Activated T-helper 17 cell treated with anti-CD3 and anti-CD28 coated beads, Interleukin-2, amount 50 U/mL, for 72 hours (primary cell): ENCODE measurements around the gene CLIC1. TPM values are rescaled to one million over a fixed set of nuclear protein-coding genes. Genes with fewer than 3 reads are reported as not detected.

Source experiments
- ATAC-seq: fragments of 150-1000 bp; cut with Tn5 transposase; replicated peaks from 2 replicates; pipeline ENCODE4 v1.10.0; 2021; ENCODE audit warnings: mild to moderate bottlenecking, moderate library complexity
- H3K27ac Mint-ChIP-seq: one replicate; pipeline ENCODE4 v1.8.0; 2022; ENCODE audit warnings: mixed read lengths
- H3K27me3 Mint-ChIP-seq: one replicate; pipeline ENCODE4 v1.8.0; 2022; ENCODE audit warnings: mixed read lengths
- H3K36me3 Mint-ChIP-seq: one replicate; pipeline ENCODE4 v1.8.0; 2022; ENCODE audit warnings: low read depth, mild to moderate bottlenecking, mixed read lengths
- H3K4me1 Mint-ChIP-seq: one replicate; pipeline ENCODE4 v1.8.0; 2022; ENCODE audit warnings: mixed read lengths
- H3K4me3 Mint-ChIP-seq: one replicate; pipeline ENCODE4 v1.8.0; 2022; ENCODE audit warnings: mild to moderate bottlenecking, mixed read lengths
- H3K9me3 Mint-ChIP-seq: one replicate; pipeline ENCODE4 v1.8.0; 2022; ENCODE audit warnings: mixed read lengths
- total RNA-seq, 2 donors: library from RNA; stranded (reverse); gene quantifications; one replicate each; pipeline ENCODE4 v1.2.3, GENCODE V29; 2022

Gene CLIC1
- total RNA-seq, 2 donors from 2014 or later: 406 to 482 TPM

DNA sequence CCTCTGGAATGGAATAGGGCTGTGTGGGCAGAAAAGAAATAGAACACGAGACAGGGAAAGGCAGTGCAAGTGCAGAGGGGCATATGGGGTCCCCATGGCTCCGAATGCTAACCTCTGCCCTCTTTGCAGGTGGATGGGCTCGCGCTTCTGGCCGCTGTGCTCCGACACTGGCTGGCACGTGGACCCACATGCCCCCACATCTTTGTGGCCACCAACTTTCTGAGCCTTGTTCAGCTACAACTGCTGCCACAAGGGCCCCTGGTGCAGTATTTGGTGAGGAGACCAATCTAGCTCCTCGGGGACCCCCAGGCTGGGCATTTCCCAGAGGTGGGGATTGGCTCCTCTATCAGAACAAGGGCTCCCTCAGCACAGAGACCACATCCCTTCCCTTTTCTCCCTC lies 25.0 kb upstream of the CLIC1 start:
- no peaks in the 10 kb centered on the region for H3K9me3 Mint-ChIP-seq
- peak overlapping the region; percentile 26 for H3K27ac Mint-ChIP-seq
- no peak for ATAC-seq
- peaks cover 48% of the 10 kb centered on the region for H3K36me3 Mint-ChIP-seq
- H3K27me3 Mint-ChIP-seq: no peaks in the 10 kb centered on the region
- H3K4me1 Mint-ChIP-seq: peaks cover 6% of the 10 kb centered on the region
- H3K4me3 Mint-ChIP-seq: no peak overlapping the region

DNA sequence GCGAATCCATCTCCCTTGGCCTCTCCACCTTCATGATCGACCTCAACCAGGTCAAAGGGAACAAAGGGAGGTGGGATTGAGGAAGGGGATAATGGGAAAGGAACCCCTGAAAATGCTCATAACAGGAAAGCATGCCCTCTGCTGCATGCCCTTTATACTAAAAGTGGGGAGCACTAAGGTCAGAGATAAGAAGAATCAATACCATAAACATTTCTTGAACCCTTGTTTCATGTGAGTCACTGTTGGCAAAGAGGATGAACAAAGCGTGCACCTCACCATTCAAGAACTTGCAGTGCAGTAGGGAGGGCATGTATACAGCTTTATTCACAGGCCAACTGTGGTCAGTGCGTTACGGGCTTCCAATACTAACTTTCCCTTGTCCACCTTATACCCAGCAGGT lies 24.5 kb upstream of the CLIC1 start:
- Mint-ChIP-seq H3K27ac (peak overlapping the region; percentile 26), H3K4me1 (peaks cover 6% of the 10 kb centered on the region), H3K27me3 (no peaks in the 10 kb centered on the region), H3K9me3 (no peaks in the 10 kb centered on the region), H3K36me3 (peaks cover 48% of the 10 kb centered on the region), H3K4me3 (no peak overlapping the region)
- no peak for ATAC-seq

GRCh38 chr6:31758281-31758680 lies 22.0 kb upstream of the CLIC1 start:
- Mint-ChIP-seq H3K36me3 (peaks cover 41% of the 10 kb centered on the region), H3K4me1 (peaks cover under 1% of the 10 kb centered on the region), H3K4me3 (no peak overlapping the region), H3K27ac (no peak overlapping the region), H3K9me3 (no peaks in the 10 kb centered on the region), H3K27me3 (no peaks in the 10 kb centered on the region)
- no peak for ATAC-seq

GRCh38 chr6:31752739-31753319 lies 16.5 kb upstream of the CLIC1 start:
- Mint-ChIP-seq H3K4me1 (peaks cover 4% of the 10 kb centered on the region), H3K9me3 (no peaks in the 10 kb centered on the region), H3K27ac (no peak overlapping the region), H3K36me3 (peaks cover 4% of the 10 kb centered on the region), H3K27me3 (no peaks in the 10 kb centered on the region), H3K4me3 (no peak overlapping the region)
- peak; percentile 44 for ATAC-seq

GRCh38 chr6:31750411-31751022 lies 14.2 kb upstream of the CLIC1 start:
- peaks cover 16% of the 10 kb centered on the region for H3K36me3 Mint-ChIP-seq

GRCh38 chr6:31749301-31750036 lies 13.1 kb upstream of the CLIC1 start:
- ATAC-seq: no peak
- H3K36me3 Mint-ChIP-seq: peaks cover 26% of the 10 kb centered on the region
- H3K4me1 Mint-ChIP-seq: peaks cover 10% of the 10 kb centered on the region
- peak overlapping the region; percentile 41 for H3K27ac Mint-ChIP-seq
- H3K4me3 Mint-ChIP-seq: no peak overlapping the region
- H3K9me3 Mint-ChIP-seq: no peaks in the 10 kb centered on the region
- no peaks in the 10 kb centered on the region for H3K27me3 Mint-ChIP-seq

More at GRCh38 chr6:31750411-31751022, 14.2 kb upstream of the CLIC1 start:
- Mint-ChIP-seq H3K27me3 (no peaks in the 10 kb centered on the region), H3K27ac (no peak overlapping the region), H3K4me1 (peaks cover 4% of the 10 kb centered on the region), H3K4me3 (no peak overlapping the region), H3K9me3 (no peaks in the 10 kb centered on the region)
- no peak for ATAC-seq

DNA sequence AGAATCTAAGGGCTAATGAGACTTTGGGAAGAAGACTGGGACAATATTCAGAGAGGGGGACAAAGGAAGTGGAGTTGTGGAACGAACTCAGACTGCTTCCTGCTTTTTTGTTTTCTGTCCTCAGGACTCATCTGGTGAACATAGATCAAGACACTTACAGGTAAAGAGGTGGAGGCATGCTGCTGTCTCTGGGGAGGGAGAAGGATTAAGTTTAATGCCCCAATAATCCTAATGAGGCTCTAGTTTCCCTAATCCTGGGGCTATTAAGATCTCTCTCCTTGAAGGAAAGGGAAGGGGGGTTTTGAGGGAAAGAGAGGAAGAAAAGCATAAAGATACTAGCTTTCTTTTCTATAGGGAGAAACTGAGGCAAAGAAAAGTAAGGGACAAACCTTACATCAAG lies 8.1 kb upstream of the CLIC1 start:
- peaks cover 68% of the 10 kb centered on the region for H3K36me3 Mint-ChIP-seq
- H3K27ac Mint-ChIP-seq: no peak overlapping the region
- no peaks in the 10 kb centered on the region for H3K9me3 Mint-ChIP-seq
- no peak for ATAC-seq
- no peaks in the 10 kb centered on the region for H3K27me3 Mint-ChIP-seq
- peaks cover 18% of the 10 kb centered on the region for H3K4me1 Mint-ChIP-seq
- no peak overlapping the region for H3K4me3 Mint-ChIP-seq

GRCh38 chr6:31742894-31743293 lies 6.6 kb upstream of the CLIC1 start:
- Mint-ChIP-seq H3K4me1 (peaks cover 33% of the 10 kb centered on the region), H3K36me3 (peaks cover 66% of the 10 kb centered on the region), H3K4me3 (no peak overlapping the region), H3K27ac (peak overlapping the region; percentile 10), H3K9me3 (no peaks in the 10 kb centered on the region), H3K27me3 (no peaks in the 10 kb centered on the region)
- ATAC-seq: no peak

- Mint-ChIP-seq H3K4me1 (peaks cover 39% of the 10 kb centered on the region), H3K36me3 (peaks cover 59% of the 10 kb centered on the region)
- ATAC-seq: no peak
Measured at GRCh38 chr6:31741815-31742214, 5.5 kb upstream of the CLIC1 start.

DNA sequence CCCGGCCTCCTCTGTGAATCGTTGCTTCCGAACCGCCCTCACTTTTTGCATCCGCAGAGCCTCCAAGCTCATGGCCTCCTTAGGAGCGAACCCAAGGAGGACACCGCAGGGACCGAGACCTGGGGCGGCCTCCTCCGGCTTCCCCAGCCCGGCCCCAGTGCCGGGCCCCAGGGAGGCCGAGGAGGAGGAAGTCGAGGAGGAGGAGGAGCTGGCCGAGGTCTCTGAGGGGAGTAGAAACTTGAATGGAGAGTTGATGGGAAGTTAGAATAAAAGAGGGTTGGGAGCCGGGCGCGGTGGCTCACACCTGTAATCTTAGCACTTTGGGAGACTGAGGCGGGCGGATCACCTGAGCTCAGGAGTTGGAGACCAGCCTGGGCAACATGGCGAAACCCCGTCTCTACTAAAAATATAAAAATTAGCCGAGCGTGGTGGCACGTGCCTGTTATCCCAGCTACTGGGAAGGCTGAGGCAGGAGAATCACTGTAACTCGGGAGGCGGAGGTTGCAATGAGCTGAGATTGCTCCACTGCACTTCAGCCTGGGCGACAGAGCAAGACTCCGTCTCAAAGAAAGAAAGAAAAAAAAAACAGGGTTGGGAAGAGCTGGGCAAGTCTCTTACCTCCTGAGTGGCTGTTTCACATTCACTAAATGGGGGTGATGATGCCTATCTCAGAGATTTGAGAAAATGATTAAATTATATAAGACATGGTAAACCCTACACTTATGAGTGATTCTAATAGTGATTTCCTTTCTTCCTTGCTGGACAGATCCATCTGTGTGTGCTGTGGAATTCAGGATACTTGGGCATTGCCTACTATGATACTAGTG lies 4.3 kb upstream of the CLIC1 start:
- Mint-ChIP-seq H3K4me1 (peaks cover 39% of the 10 kb centered on the region), H3K27ac (peak overlapping the region; percentile 94), H3K27me3 (no peaks in the 10 kb centered on the region), H3K4me3 (peak overlapping the region; percentile 98), H3K9me3 (no peaks in the 10 kb centered on the region), H3K36me3 (peaks cover 66% of the 10 kb centered on the region)
- no peak for ATAC-seq

More at GRCh38 chr6:31741815-31742214, 5.5 kb upstream of the CLIC1 start:
- Mint-ChIP-seq H3K27ac (peak overlapping the region; percentile 17), H3K4me3 (peak overlapping the region; percentile 98), H3K9me3 (no peaks in the 10 kb centered on the region), H3K27me3 (no peaks in the 10 kb centered on the region)

GRCh38 chr6:31739639-31740396 lies 3.5 kb upstream of the CLIC1 start, which contains the start of gene MSH5:
MSH5 (plus strand) TSS chr6:31740005; CDS start chr6:31740467, 462 bp downstream.
- ATAC-seq: peak; percentile 89
- Mint-ChIP-seq H3K27ac (peak within 1 kb of the TSS; percentile 94), H3K9me3 (no peaks in the 10 kb centered on the region), H3K27me3 (no peaks in the 10 kb centered on the region), H3K36me3 (peaks cover 66% of the 10 kb centered on the region), H3K4me1 (peaks cover 33% of the 10 kb centered on the region), H3K4me3 (peak within 1 kb of the TSS; percentile 98)

DNA sequence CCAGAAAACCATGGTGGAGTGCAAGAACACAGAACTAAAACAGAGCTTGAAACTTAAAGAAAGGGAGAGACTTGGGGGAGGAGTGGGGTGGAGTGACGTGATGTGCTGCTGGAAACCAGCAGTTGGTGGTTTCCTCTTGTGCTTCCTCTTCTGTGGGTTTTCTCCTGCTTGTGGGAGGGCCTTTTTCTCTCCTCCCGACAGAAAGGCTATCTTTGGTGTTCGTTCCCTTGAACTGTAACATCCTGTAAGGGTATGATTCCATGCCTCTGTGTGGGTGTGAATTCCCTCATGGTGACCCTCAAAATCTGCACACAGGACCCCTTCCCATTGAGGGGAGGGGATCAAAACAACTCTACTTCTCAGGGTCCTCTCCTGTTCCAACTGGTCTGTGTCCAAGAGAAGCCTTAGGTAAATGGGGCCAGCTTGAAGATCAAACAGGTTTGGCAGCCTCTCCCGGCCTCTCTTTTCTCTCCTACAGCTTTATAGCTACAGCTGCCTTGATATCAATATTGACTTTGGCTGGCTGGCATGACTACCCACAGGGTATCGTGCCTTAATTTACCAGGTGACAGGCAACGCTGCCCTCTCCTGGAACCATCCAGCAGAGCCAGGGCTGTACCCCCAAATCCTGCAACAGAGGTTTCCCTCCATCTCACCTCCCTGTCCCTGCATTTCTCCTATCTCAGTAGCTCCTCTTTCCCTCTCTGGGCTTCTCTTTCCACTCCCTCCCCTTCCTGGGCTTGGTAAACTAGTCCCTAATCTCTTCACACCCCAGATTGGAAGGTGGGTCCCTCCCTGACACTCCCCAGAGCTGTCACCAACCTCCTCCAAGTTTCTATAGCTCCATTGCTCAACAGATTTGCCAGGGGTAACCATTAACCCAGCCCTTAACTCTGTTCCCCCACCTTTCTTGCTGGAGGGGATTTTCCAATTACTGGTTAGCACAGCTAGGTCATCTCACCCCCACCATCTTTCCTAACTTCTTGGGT lies 2.0 kb upstream of the CLIC1 start:
- Mint-ChIP-seq H3K4me1 (peaks cover 39% of the 10 kb centered on the region), H3K4me3 (peak overlapping the region; percentile 98), H3K36me3 (peaks cover 71% of the 10 kb centered on the region), H3K27me3 (no peaks in the 10 kb centered on the region), H3K27ac (peak overlapping the region; percentile 94), H3K9me3 (no peaks in the 10 kb centered on the region)
- peak; percentile 37 for ATAC-seq
